B cell (primary cell): Measurements from ENCODE around the gene MPZL2.

Source experiments
- EZH2 ChIP-seq: IDR thresholded peaks from 2 replicates; pipeline ENCODE4 v1.6.1; 2012; ENCODE audit warnings: borderline replicate concordance, low read depth, mild to moderate bottlenecking, moderate library complexity, low read length; ENCODE audit not compliant: insufficient read depth, poor library complexity, severe bottlenecking
- TF ChIP-seq, protein P1 (sequence below): fragments of 200-600 bp; IDR thresholded peaks from one replicate; pipeline ENCODE4 v1.8.0; 2022; ENCODE audit warnings: antibody characterized with exemption, mild to moderate bottlenecking

GRCh38 chr11:118310781-118311485 lies 46.8 kb upstream of the MPZL2 start:
- no peak for TF ChIP-seq EZH2
- TF ChIP-seq, protein P1, sequence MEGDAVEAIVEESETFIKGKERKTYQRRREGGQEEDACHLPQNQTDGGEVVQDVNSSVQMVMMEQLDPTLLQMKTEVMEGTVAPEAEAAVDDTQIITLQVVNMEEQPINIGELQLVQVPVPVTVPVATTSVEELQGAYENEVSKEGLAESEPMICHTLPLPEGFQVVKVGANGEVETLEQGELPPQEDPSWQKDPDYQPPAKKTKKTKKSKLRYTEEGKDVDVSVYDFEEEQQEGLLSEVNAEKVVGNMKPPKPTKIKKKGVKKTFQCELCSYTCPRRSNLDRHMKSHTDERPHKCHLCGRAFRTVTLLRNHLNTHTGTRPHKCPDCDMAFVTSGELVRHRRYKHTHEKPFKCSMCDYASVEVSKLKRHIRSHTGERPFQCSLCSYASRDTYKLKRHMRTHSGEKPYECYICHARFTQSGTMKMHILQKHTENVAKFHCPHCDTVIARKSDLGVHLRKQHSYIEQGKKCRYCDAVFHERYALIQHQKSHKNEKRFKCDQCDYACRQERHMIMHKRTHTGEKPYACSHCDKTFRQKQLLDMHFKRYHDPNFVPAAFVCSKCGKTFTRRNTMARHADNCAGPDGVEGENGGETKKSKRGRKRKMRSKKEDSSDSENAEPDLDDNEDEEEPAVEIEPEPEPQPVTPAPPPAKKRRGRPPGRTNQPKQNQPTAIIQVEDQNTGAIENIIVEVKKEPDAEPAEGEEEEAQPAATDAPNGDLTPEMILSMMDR: no peak
